Measurements from ENCODE around the gene FAM50A.

DNA sequence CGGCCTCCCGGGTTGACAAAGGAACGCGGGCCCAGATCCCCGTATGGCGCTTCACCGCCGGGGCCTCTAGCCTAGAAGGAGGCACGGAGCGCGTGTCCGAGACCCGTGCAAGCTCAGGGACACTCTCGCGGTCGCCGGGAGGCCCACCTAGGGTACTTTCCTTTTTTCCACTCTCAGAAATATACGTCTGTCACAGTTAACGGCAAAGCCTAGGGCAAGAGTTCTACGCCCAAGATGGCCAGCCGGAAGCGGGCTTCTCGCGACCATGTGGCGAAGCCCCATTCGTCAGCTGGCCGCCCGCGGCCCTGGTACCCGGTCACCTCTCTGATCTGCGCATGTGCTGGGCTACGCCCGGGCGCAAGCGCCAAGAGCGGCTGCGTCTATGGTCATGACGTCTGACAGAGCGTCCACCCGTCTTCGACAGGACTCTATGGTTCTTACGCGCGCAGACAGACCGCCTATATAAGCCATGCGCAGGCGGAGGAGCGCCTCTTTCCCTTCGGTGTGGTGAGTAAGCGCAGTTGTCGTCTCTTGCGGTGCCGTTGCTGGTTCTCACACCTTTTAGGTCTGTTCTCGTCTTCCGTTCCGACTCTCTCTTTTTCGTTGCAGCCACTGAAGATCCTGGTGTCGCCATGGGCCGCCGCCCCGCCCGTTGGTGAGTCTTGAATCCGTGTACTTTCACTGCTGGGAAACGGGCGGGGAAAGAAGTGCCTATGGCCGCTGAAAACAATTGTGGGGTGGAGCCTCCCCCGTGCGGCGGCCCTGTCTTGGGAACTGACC, 45.9 kb upstream of the FAM50A start, which contains the start of gene RPL10:
- TF ChIP-seq, protein P1, sequence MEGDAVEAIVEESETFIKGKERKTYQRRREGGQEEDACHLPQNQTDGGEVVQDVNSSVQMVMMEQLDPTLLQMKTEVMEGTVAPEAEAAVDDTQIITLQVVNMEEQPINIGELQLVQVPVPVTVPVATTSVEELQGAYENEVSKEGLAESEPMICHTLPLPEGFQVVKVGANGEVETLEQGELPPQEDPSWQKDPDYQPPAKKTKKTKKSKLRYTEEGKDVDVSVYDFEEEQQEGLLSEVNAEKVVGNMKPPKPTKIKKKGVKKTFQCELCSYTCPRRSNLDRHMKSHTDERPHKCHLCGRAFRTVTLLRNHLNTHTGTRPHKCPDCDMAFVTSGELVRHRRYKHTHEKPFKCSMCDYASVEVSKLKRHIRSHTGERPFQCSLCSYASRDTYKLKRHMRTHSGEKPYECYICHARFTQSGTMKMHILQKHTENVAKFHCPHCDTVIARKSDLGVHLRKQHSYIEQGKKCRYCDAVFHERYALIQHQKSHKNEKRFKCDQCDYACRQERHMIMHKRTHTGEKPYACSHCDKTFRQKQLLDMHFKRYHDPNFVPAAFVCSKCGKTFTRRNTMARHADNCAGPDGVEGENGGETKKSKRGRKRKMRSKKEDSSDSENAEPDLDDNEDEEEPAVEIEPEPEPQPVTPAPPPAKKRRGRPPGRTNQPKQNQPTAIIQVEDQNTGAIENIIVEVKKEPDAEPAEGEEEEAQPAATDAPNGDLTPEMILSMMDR (IDR thresholded peaks at IDR 0.05): no peak
- TF ChIP-seq POLR2AphosphoS5 (IDR thresholded peaks at IDR 0.05) (peak; percentile 95 to 99), POLR2A (IDR thresholded peaks at IDR 0.05; ENCODE audit: low read depth) (peak; percentile 94), EP300 (IDR thresholded peaks at IDR 0.05) (no peak)

Data from esophagus muscularis mucosa (tissue), 4 donors.